ENCODE measurements around the gene SLC19A2.

The SLC19A2 gene

DNA sequence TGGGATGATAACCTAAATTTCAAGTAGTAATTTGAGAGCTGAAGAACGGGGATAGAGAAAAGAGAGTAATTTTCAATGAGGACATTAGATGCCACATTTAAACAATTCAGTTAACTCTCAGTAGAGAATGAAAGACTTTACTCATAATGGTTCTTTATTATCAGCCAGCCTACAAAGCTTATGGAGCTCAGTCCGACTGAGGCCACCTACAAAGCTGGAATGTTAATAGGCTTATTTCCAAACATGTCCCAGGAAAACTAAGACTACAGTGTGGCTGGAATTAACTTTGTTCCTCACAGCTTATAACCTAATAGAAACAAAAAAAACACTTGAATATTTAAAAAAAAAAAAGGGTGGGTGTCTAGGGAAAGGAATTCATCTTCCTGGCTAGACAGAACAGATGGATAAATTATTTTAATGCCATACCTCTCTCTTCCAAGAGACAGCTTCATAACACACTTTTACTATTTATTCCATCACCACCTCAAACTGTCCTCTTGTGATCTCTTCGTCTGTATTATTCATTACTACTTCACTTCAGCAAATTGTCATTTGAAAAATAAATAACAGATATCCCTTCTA lies 9.8 kb downstream of the SLC19A2 start:
- no peak for DNase-seq (ENCODE audit: low read depth in 2 of 2)

DNA sequence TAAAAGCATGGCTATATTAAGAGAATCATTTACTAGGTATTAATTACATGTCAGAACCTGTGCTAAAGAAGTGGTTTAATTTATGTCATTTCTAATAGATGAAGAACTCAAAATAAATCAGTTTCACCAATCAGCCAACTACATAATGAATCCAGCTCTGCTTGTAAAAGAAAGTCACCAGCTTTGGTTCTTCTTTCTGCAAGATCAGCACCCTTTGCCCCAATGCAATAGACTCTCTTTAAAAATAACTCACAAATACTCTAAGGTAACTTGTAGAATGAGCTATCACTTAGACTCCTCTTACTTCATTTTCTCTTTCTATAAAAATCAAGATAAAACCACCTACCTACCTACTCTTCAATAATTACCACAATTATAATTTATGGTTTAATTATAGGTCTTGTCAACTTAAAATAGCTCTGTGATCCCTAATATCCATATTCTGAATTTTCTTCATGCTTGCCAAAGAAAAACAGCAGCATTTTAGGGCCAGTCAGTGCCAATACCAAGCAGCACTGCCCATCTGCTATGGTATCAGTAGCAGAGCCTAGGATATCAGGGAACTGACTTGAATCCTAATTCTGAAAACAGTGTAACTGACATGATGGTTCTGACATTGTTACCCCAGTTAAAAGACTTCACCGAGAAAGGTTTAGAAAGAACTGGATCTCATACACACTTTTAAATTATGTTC lies 11.3 kb downstream of the SLC19A2 start:
- DNase-seq (ENCODE audit: low read depth in 2 of 2), result no peak

DNA sequence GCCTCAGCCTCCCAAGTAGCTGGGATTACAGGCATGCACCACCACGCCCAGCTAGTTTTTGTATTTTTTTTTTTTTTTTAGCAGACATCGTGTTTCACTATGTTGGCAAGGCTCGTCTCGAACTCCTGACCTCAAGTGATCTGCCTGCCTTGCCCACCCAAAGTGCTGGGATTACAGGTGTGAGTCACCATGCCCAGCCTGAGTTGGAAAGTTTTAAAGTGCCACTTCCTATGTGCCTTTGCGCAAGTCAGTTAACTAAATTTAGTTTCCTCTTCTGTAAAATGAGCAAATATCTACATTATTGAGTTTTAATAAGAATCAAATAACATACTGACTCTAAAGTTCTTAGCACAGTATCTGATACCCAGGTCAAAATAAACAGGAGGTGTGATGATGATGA lies 12.4 kb downstream of the SLC19A2 start:
- DNase-seq (ENCODE audit: low read depth in 2 of 2), result no peak

DNA sequence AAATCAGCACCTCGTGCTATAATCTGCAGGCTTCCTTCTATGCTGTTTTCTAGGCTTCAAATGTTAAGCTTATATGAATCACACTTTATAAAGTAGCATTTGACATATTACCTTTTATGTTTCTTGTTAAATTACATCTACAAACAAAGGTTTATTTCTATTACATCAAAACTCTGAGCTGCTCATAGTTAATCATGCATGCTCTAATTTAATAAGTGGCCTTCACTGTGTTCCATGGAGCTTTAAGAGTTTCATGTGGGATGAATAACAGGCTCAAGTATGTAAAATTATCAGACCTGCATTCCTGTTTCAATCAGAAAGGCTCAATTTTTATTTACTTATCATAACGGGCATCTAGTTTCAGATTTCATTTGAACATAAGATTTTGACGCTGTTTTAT lies 13.0 kb downstream of the SLC19A2 start:
- no peak for DNase-seq (ENCODE audit: low read depth in 2 of 2)

DNA sequence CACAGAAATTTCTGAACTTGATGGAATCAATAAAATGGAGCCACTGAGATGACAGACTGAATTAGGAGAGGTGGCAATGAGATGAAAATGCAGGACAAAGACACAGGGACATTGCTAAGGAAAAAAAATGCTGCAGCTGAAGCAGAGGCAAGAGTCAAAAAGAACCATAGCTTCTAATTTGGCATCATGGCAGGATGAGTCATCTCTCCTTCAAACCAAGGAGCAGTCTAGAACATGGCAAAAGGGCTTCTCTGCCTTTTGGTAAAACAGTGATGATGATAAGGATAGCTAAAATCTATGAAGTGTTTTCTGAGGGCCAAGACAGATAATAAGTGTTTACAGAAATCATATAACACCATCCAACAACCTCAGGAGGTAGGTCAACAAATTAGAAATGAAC lies 16.8 kb downstream of the SLC19A2 start:
- no peak for DNase-seq (ENCODE audit: low read depth in 2 of 2)

DNA sequence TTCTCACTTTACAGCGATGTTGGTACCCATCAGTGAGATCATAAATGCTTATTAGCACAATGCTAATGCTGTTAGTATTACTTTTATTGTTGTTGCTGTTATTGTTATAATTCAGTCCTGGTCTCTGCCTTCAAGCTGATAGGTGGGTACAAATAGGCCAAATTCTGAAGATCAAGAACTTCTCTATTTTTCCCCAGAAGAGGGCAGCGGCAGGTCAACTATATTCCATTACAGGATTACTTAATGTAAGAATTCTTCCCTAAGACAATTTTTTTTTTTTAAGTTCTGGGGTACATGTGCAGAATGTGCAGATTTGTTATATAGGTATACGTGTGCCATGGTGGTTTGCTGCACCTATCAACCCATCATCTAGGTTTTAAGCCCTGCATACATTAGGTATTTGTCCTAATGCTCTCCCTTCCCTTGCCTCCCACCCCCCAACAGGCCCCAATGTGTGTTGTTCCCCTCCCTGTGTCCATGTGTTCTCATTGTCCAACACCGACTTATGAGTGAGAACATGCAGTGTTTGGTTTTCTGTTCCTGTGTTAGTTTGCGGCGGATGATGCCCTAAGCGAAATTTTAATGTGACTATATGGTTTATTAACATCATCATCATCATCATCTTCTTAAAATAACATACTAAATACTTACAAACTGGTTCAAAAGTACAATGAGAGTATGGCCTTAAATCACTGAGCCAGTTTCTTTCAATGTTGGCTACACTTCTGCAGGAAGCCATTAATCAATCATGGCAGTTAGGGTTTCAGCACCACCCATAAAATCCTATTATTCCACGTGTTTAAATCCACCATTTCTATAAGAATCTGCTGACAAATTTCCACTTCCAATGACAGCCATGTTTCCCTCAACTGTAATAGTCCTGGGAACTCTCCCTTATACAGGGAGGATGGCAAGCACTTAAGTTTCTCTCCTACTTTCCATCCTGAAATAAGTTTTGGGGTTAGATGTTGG lies 19.2 kb downstream of the SLC19A2 start:
- no peak for DNase-seq (ENCODE audit: low read depth in 2 of 2)

DNA sequence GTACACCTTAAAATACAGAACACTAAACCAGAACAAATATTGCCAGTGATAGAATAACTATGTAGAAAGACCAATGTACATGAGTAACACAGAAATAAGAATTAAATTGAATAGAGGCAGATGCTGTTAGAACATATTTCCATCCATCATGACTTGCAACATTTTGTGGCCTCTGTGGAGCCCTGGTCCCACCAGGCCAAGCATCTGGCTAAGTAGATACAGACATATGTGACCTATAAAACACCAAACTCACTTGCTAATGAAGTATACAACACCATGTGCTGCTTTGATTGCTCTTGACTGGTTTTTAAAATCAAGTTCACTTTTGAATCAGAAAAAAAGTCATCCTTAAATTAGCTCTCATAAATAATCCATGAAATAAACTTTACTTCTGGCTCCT lies 20.5 kb downstream of the SLC19A2 start:
- DNase-seq (ENCODE audit: low read depth in 2 of 2), result no peak

DNA sequence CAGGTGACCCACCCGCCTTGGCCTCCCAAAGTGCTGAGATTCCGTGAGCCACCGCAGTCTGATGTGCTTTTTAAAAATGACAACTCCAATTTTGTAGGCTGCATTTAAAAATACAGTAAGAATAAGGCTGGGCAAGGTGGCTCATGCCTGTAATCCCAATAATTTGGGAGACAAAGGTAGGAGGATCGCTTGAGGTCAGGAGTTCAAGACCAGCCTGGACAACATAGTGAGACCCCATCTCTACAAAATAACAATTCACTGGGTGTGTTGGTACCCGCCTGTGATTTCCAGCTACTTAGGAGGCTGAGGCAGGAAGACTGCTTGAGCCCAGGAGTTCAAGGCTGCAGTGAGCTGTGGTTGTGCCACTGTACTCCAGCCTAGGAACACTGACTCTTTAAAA lies 23.4 kb downstream of the SLC19A2 start:
- DNase-seq (ENCODE audit: low read depth in 2 of 2), result no peak

DNA sequence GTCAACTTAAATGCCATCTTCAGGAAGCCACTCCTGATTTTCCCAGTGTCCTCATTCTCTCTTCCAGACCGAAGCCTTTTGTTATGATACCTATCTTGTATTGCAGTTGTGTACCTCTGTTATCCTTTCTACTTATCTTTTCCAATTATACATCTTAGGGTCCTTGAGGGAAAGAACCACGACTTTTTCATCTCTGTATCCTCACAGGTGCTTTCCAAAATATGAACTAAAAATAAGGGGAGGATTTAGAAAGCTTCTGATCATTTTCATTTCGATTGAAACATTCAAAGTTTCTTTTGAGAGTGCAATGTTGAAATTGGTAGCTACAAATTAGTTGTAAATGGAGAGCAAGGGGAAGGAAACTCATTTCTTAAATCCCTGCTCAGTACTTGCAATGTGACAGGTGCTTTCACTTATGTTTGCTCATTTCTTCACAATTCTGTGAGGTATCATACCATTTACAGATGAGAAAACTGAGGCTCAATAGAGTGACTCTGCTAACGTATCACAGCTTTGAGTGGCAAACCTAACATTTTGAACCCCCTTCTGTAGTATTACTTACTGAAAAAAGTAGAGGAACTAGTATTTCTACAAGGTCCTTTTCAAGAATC lies 24.2 kb downstream of the SLC19A2 start:
- no peak for DNase-seq (ENCODE audit: low read depth in 2 of 2)

DNA sequence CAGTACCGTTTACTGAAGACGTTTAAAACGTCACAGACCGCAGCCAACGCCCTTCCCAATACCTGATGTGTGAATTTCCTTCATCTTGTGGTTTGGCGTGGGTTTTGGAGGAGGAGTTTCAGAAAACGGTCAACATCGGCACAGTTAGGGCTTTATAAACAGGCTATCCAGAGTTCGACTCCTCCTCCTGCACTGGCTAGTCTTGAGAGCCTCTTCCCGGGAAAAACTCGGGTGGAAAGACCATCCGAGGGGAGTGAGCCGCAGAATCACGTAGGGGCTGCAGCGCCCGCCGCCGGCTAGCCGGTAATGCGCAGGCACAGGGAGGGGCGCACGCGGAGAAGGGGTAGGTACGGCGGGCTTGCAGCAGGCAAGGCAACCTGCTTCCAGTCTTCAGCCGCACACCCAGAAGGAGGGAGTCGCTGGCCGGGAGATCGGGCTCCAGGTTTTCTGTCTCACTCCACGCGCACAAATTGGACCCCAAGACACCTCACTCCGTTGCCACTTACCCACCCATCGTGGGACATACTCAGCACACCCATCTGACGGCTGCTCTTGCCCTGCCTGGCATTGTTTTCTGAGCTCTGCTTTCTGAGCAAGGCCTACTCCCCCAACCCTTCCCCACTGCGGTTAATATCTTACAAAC lies 25.4 kb downstream of the SLC19A2 start:
- no peak for DNase-seq (ENCODE audit: low read depth in 2 of 2)

DNA sequence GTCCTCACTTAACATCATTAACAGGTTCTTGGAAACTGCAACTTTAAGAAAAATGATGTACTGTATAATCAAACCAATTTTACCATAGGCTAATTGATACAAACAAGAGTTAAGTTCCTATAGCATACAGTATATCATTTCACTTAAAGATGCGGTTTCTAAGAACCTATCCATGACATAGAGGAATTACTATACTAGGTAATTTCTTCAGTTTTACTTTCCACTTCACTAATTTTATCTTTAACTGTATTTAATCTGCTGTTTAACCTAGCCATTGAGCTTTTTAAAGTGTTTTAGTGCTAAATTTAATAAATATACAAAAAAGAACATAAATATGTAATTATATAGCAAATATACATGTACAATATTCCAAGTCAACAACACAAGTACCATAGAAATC lies 28.3 kb downstream of the SLC19A2 start:
- DNase-seq (ENCODE audit: low read depth in 2 of 2), result no peak

DNA sequence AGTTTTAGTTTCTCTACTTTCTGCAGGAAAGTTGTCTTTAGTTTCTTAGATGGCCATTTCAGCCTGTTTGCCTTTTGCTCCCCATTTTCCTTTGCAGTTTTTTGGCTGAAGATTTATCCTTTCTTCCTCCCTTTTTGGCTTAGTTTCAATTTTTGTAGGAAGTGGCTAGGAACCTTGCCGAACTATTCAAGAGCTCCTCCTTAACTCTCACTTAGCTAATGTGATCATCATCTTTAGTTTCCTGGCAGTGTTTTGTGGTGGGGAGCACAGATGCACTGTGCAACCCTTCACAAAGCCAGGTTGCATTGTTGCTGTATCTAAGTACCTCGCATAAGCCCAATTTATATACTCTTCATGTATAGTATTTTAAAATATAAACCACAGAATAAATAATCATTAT lies 29.7 kb downstream of the SLC19A2 start:
- DNase-seq (ENCODE audit: low read depth in 2 of 2), result no peak

DNA sequence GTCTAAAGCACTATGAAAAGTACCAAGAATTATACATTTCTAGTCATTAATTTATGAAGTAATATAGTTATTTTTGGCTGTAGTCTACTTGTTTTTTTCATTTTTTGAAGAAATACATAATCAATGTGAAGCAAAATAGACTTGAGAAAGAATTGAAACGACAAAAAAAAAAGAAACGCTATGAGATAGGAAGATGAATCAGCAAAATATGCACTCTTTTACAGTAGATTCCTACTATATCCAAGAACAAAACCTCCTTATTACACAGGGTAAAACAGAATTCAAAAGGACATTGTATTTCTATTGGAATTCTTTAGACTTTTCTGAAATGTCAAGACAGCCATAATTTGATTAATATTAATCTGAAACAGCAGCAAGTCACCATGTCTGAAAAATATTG lies 32.8 kb downstream of the SLC19A2 start:
- DNase-seq (ENCODE audit: low read depth in 2 of 2), result no peak

DNA sequence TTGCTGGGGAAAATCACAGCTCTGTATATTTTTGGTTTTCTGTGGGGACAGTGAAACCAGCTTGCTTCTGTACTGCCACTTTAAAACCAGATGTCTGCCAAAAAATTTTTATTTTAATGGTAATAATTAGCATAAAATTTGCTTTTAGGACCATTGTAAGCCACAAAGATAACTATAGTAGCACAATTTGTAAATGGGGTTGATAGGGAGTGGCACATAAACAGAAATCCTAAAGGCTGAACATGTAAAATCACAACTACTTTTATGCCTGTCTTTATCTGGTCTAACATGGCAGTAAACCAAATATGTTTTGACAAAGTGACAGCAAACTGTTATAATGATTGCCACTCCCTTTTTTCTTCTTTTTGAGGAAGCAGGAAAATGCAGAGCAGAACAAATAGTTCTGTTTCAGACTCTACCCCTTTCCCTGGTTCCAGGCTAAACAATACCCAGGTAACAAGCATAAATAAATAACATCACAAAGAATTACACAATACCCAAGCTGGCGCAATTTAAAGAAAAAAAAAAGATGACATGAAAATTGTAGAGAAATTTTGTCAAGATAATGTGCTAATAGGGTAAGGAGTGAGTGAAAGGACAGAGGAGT lies 34.4 kb downstream of the SLC19A2 start:
- no peak for DNase-seq (ENCODE audit: low read depth in 2 of 2)

DNA sequence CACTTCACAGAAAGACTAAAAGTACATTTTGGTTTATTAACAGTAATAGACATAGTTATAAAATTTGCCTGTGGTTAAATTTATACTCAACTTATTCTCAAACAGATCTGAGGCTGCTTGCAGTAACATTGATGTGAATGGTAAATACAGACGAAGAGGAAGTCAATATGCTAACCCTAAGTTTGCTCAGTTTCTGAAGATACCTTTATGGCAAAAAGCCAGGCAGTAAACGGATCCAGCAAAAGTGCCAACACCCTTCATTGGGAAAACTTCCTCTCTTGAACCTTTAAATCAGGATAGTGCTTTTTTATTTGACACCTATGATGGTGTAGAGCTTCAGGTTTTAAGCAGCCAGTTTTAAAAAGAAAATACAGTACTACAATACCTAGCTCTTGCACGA lies 41.8 kb downstream of the SLC19A2 start:
- DNase-seq (ENCODE audit: low read depth in 2 of 2), result no peak

DNA sequence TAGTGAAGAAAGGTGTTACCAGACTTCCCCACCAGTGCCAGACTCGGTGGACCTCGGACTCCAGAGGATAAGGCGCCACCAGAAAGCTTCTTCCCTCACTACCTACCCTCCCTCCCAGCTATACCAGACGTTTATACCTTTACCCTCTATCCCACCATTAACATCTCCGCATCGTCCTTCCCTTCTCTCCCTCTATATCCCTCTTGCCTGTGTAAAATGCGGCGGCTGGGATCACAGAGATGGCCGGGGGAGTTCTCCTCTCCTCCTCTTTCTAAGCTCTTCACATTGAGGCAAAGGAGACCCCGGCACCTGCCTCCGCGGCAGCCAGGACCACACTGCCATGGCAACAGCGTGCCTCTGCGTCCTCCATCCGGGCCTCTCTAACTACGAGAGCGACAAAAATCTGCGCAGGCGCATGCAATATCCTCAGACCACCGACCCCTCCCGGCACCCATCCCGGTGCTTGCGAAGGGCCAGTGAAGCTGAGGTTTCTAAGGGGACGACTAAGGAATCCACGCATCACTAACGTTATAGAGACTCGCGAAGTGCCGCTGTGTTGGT lies 58.6 kb downstream of the SLC19A2 start, which contains the start of gene CCDC181:
Gene CCDC181 (minus strand): TSS at position 394 of the 561 bp plus-strand sequence. CDS start 2,547 bp downstream, outside the sequence.
- peak; percentile 23 to 41 for DNase-seq (ENCODE audit: low read depth in 2 of 2)

DNA sequence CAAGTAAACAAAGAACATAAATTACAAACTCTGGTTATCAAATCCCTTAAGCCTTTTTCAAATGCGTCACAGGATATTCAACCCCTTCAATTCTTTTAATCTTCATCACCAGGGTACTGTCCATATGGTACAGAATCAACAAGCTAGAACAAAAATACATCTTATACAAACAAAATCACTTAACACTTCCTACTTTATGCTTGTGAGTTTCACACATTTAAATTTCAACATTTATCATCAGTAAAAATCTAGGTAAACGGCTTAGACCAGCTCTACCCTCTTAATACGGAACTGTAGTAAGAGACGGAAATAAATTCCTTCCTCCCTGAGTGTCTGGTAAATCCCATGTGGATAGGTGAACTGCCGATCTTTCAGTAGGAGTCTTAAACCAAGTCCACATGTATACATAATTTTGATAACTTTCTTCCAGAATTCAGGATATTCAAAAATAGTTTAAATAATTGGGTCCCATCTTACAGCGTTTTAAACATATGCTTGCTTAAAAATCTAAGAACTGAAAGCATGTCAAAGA lies 59.5 kb downstream of the SLC19A2 start:
- DNase-seq (ENCODE audit: low read depth in 2 of 2), result no peak

DNA sequence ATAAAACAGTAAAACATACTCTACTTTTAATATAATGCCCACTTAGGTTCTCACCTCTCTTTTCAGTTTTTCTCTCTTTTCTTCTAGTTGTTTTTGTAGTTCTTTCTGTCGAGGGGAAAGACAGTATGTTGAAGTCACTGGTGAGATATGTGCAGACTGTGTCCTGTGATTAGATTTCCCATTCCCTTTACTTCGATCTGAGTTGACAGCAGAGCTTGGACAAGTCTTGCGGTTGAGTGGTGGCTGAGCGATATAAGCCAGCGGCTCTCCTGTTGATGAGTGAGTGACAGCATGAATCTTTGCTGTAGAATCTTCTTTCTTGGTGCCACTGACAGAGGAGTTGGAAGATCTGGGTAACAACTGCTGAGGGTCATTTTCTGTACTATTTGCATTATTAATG lies 64.4 kb downstream of the SLC19A2 start:
- DNase-seq (ENCODE audit: low read depth in 2 of 2), result no peak

DNA sequence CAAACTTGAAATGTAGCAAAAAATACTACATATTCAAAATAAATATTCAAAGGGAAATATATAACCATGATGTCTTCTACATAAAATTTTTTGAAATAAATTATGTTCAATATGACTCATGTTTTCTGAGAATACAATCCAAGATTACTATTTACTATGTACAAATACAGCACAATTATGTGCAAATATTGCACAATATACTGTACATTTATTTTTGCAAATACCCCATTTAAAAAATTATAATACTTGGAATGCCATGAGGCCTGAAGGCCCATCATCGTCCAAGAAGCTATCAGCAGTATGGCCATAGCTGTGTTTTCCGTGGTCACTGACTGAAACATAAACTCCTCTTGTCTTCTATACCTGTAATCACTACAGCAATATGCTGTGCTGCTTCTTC lies 70.8 kb downstream of the SLC19A2 start:
- no peak for DNase-seq (ENCODE audit: low read depth in 2 of 2)

All from activated CD4-positive, alpha-beta T cell treated with anti-CD3 and anti-CD28 coated beads for 24 hours (primary cell).